Measurements from ENCODE around the gene AMPD2.
A peak's percentile ranks its signal among the peaks of the same experiment; 100 is the strongest.

AMPD2 gene

DNA sequence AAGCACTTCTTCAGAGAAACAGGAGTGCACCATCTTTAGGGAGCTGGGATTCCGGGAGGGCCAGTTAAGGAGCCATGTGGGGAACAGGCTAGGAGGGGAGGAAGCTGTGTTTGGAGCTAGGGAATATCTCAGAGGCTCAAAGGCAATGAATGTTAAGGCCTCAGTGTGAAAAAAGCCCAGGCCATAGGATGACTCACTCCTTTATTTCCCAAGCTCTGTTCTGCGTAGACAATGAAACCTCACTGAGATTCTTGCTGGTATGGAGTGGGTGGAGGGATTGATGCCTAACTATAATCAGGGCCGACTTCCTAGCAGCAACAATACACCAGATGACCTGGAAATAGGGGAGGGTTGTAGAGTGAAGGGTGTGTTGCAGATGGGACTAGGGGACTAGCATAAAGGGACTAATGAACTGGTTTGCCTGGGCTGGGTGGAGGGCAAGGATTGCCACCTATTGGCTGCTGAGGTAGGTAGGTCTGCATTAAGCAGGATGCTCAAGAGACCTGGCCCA, 2.3 kb upstream of the AMPD2 start:
- H3K4me1 Mint-ChIP-seq, result peaks cover 71% of the 10 kb centered on the region
- peaks cover 8% of the 10 kb centered on the region for H3K27me3 Mint-ChIP-seq (ENCODE audit: low read depth, poor library complexity)
- no peak for TF ChIP-seq CTCF (IDR thresholded peaks at IDR 0.05)
- H3K9me3 Mint-ChIP-seq, result no peaks in the 10 kb centered on the region
- H3K36me3 Mint-ChIP-seq (ENCODE audit: low read depth), result no peaks in the 10 kb centered on the region
- no peak for DNase-seq
- peak overlapping the region; percentile 60 for H3K27ac Mint-ChIP-seq
- H3K4me3 Mint-ChIP-seq, result no peak overlapping the region

GRCh38 chr1:109618661-109619575, 719 bp upstream of the AMPD2 start:
- Mint-ChIP-seq H3K27ac (no peak overlapping the region), H3K27me3 (ENCODE audit: low read depth, poor library complexity) (peaks cover 3% of the 10 kb centered on the region), H3K4me1 (peaks cover 73% of the 10 kb centered on the region), H3K36me3 (ENCODE audit: low read depth) (no peaks in the 10 kb centered on the region), H3K9me3 (no peaks in the 10 kb centered on the region), H3K4me3 (peak overlapping the region; percentile 95)
- no peak for TF ChIP-seq CTCF (IDR thresholded peaks at IDR 0.05)
- DNase-seq, result no peak

DNA sequence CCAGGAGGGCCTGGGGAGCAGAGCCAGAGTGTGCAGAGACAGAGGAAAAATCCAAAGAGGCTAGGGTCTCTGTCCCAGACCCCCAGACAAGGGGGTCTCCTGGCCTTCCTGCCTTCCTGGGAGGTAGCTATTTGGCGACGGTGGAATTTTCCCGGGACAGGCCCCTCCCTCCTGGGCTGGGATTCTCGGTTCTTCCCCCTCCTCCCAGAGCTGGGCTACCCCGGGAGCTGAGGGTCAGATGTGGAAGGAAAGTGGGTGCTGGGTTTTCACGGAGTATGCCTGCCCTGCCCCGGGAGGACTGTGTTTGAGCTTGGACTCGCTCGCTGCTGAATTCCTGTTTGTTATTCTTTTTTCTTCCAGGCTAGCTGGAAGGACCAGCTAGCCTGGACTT, 759 bp downstream of the AMPD2 start:
- Mint-ChIP-seq H3K27me3 (ENCODE audit: low read depth, poor library complexity) (peaks cover 2% of the 10 kb centered on the region), H3K4me3 (peak overlapping the region; percentile 95), H3K9me3 (no peaks in the 10 kb centered on the region), H3K36me3 (ENCODE audit: low read depth) (no peaks in the 10 kb centered on the region), H3K27ac (peak overlapping the region; percentile 98), H3K4me1 (peaks cover 85% of the 10 kb centered on the region)
- peak; percentile 49 for DNase-seq
- no peak for TF ChIP-seq CTCF (IDR thresholded peaks at IDR 0.05)

DNA sequence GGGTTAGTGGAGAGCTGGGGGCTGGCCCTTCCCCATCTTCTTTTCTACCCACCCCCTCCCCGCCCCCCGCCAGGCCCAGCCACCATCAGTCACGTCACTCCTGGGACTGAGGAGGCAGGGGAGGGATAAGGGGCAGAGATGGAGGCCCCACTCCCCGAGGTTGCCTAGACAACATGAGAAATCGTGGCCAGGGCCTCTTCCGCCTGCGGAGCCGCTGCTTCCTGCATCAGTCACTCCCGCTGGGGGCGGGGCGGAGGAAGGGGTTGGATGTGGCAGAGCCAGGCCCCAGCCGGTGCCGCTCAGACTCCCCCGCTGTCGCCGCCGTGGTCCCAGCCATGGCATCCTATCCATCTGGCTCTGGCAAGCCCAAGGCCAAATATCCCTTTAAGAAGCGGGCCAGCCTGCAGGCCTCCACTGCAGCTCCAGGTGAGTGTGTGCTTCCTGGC, 1.2 kb downstream of the AMPD2 start:
- H3K9me3 Mint-ChIP-seq, result no peaks in the 10 kb centered on the region
- H3K27me3 Mint-ChIP-seq (ENCODE audit: low read depth, poor library complexity), result peaks cover 2% of the 10 kb centered on the region
- H3K27ac Mint-ChIP-seq, result peak overlapping the region; percentile 98
- H3K36me3 Mint-ChIP-seq (ENCODE audit: low read depth), result peaks cover under 1% of the 10 kb centered on the region
- no peak for TF ChIP-seq CTCF (IDR thresholded peaks at IDR 0.05)
- H3K4me3 Mint-ChIP-seq, result peak overlapping the region; percentile 95
- peak; percentile 93 for DNase-seq
- H3K4me1 Mint-ChIP-seq, result peaks cover 85% of the 10 kb centered on the region

- DNase-seq, result no peak
- no peak overlapping the region for H3K27ac Mint-ChIP-seq
- H3K27me3 Mint-ChIP-seq (ENCODE audit: low read depth, poor library complexity), result peaks cover 2% of the 10 kb centered on the region
- H3K9me3 Mint-ChIP-seq, result no peaks in the 10 kb centered on the region
- peak overlapping the region; percentile 95 for H3K4me3 Mint-ChIP-seq
- H3K4me1 Mint-ChIP-seq, result peaks cover 80% of the 10 kb centered on the region
- H3K36me3 Mint-ChIP-seq (ENCODE audit: low read depth), result peaks cover 5% of the 10 kb centered on the region
- TF ChIP-seq CTCF (IDR thresholded peaks at IDR 0.05), result no peak
Observed at GRCh38 chr1:109621379-109622136, 1.9 kb downstream of the AMPD2 start.

All from nephron progenitor cell (in vitro differentiated cells).